SK-N-SH (cell line): Measurements from ENCODE around the gene OLFML1.

Source experiments
- CHD2 ChIP-seq: fragments of 150-350 bp; IDR thresholded peaks from 2 replicates; pipeline ENCODE4 v1.6.1; 2018; ENCODE audit warnings: low read length; ENCODE audit not compliant: partially characterized antibody
- EP300 ChIP-seq, 2 experiments: IDR thresholded peaks; 2 replicates each; pipeline versions ENCODE4 v1.4.0 to v1.6.1; 2012; ENCODE audit warnings: borderline replicate concordance in 1 of 2, low read depth in 1 of 2, low read length in 1 of 2
- EZH2phosphoT487 ChIP-seq: fragments of 200-600 bp; sonication (generic); IDR thresholded peaks from 2 replicates; pipeline ENCODE4 v1.6.1; 2017; ENCODE audit warnings: low read depth, mixed run types, mild to moderate bottlenecking, antibody characterized with exemption, moderate library complexity, borderline replicate concordance
- FOXM1 ChIP-seq: IDR thresholded peaks from 2 replicates; pipeline ENCODE4 v1.4.0; 2012; ENCODE audit warnings: low read depth, mild to moderate bottlenecking
- GATA2 ChIP-seq: sonication (generic); formaldehyde crosslinking; IDR thresholded peaks from 2 replicates; pipeline ENCODE4 v1.5.0; 2020; ENCODE audit warnings: mild to moderate bottlenecking, missing genetic modification reagents
- JUND ChIP-seq: IDR thresholded peaks from 2 replicates; pipeline ENCODE4 v1.4.0; 2012
- RAD21 ChIP-seq: IDR thresholded peaks from 2 replicates; pipeline ENCODE4 v1.6.1; 2012; ENCODE audit warnings: mild to moderate bottlenecking, low read length
- RFX5 ChIP-seq: IDR thresholded peaks from 2 replicates; pipeline ENCODE4 v1.6.1; 2012; ENCODE audit warnings: mild to moderate bottlenecking, improper control_type of control experiment, low read length
- SIN3A ChIP-seq: IDR thresholded peaks from 2 replicates; pipeline ENCODE4 v1.6.1; 2012; ENCODE audit warnings: low read depth, mild to moderate bottlenecking, low read length, moderate library complexity, borderline replicate concordance
- YY1 ChIP-seq: IDR thresholded peaks from 2 replicates; pipeline ENCODE4 v1.4.0; 2012; ENCODE audit warnings: low read depth, mild to moderate bottlenecking
- TF ChIP-seq, protein P1 (sequence below): fragments of 200-600 bp; sonication (generic); IDR thresholded peaks from 2 replicates; pipeline ENCODE4 v1.6.1; 2017; ENCODE audit warnings: antibody characterized with exemption, mild to moderate bottlenecking, moderate library complexity
- TF ChIP-seq, protein P2 (sequence below): IDR thresholded peaks from 2 replicates; pipeline ENCODE4 v1.4.0; 2012; ENCODE audit warnings: low read depth
- TF ChIP-seq, protein P3 (sequence below): IDR thresholded peaks from 2 replicates; pipeline ENCODE4 v1.6.1; 2012; ENCODE audit warnings: mild to moderate bottlenecking, low read depth, low read length, moderate library complexity

DNA sequence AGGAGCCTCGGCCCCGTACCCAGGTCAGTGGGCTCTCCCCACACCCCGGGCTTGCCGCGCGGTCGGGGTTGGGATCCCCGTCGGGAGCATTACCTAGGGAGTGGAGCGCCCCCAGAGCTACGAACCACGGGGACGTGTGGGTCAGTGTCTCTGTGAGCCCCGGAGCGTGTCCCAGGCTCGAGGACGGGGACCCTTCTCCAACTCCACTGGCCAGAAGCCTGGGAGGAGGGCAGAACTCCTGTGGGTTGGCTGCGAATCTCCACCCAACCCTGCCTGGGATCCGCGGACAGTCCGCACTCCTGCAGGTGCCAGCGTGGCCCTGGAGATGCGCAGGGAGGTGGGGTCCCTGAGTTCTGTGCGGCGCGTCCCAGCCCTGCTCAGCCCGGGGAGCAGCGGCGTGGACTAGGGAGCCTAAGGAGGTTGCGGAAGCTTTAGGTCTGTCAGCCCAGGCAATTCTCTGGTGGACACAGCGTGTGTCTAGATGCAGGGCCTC, 28.8 kb downstream of the OLFML1 start:
- TF ChIP-seq, protein P1, sequence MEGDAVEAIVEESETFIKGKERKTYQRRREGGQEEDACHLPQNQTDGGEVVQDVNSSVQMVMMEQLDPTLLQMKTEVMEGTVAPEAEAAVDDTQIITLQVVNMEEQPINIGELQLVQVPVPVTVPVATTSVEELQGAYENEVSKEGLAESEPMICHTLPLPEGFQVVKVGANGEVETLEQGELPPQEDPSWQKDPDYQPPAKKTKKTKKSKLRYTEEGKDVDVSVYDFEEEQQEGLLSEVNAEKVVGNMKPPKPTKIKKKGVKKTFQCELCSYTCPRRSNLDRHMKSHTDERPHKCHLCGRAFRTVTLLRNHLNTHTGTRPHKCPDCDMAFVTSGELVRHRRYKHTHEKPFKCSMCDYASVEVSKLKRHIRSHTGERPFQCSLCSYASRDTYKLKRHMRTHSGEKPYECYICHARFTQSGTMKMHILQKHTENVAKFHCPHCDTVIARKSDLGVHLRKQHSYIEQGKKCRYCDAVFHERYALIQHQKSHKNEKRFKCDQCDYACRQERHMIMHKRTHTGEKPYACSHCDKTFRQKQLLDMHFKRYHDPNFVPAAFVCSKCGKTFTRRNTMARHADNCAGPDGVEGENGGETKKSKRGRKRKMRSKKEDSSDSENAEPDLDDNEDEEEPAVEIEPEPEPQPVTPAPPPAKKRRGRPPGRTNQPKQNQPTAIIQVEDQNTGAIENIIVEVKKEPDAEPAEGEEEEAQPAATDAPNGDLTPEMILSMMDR: no peak
- no peak for TF ChIP-seq YY1
- no peak for TF ChIP-seq RAD21
- no peak for TF ChIP-seq EP300 (IDR thresholded peaks at IDR 0.05; ENCODE audit: borderline replicate concordance in 1 of 2, low read depth in 1 of 2, low read length in 1 of 2)
- TF ChIP-seq CHD2: no peak
- TF ChIP-seq JUND: no peak
- TF ChIP-seq, protein P2, sequence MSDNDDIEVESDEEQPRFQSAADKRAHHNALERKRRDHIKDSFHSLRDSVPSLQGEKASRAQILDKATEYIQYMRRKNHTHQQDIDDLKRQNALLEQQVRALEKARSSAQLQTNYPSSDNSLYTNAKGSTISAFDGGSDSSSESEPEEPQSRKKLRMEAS: no peak
- TF ChIP-seq GATA2 (CRISPR knock-in tag): no peak
- no peak for TF ChIP-seq EZH2phosphoT487
- TF ChIP-seq RFX5: no peak
- no peak for TF ChIP-seq SIN3A
- no peak for TF ChIP-seq FOXM1
- TF ChIP-seq, protein P3, sequence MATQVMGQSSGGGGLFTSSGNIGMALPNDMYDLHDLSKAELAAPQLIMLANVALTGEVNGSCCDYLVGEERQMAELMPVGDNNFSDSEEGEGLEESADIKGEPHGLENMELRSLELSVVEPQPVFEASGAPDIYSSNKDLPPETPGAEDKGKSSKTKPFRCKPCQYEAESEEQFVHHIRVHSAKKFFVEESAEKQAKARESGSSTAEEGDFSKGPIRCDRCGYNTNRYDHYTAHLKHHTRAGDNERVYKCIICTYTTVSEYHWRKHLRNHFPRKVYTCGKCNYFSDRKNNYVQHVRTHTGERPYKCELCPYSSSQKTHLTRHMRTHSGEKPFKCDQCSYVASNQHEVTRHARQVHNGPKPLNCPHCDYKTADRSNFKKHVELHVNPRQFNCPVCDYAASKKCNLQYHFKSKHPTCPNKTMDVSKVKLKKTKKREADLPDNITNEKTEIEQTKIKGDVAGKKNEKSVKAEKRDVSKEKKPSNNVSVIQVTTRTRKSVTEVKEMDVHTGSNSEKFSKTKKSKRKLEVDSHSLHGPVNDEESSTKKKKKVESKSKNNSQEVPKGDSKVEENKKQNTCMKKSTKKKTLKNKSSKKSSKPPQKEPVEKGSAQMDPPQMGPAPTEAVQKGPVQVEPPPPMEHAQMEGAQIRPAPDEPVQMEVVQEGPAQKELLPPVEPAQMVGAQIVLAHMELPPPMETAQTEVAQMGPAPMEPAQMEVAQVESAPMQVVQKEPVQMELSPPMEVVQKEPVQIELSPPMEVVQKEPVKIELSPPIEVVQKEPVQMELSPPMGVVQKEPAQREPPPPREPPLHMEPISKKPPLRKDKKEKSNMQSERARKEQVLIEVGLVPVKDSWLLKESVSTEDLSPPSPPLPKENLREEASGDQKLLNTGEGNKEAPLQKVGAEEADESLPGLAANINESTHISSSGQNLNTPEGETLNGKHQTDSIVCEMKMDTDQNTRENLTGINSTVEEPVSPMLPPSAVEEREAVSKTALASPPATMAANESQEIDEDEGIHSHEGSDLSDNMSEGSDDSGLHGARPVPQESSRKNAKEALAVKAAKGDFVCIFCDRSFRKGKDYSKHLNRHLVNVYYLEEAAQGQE: no peak
